SK-N-SH (cell line): ENCODE measurements around the gene IFITM5.

Experiments used
- CHD2 ChIP-seq: fragments of 150-350 bp; IDR thresholded peaks from 2 replicates; pipeline ENCODE4 v1.6.1; 2018; ENCODE audit warnings: low read length; ENCODE audit not compliant: partially characterized antibody
- FOXJ3 ChIP-seq: sonication (generic); formaldehyde crosslinking; IDR thresholded peaks from 2 replicates; pipeline ENCODE4 v1.5.1; 2020; ENCODE audit warnings: mild to moderate bottlenecking, missing genetic modification reagents
- GABPA ChIP-seq: IDR thresholded peaks from 2 replicates; pipeline ENCODE4 v1.4.0; 2012; ENCODE audit warnings: low read depth, mild to moderate bottlenecking
- MXI1 ChIP-seq: IDR thresholded peaks from 2 replicates; pipeline ENCODE4 v1.6.1; 2012; ENCODE audit warnings: mild to moderate bottlenecking, low read depth, low read length, improper control_type of control experiment
- POLR2AphosphoS5 ChIP-seq: IDR thresholded peaks from 2 replicates; pipeline ENCODE4 v1.6.1; 2012; ENCODE audit warnings: low read depth, low read length
- RAD21 ChIP-seq: IDR thresholded peaks from 2 replicates; pipeline ENCODE4 v1.6.1; 2012; ENCODE audit warnings: mild to moderate bottlenecking, low read length
- SIN3A ChIP-seq: IDR thresholded peaks from 2 replicates; pipeline ENCODE4 v1.6.1; 2012; ENCODE audit warnings: low read depth, mild to moderate bottlenecking, low read length, moderate library complexity, borderline replicate concordance
- TEAD4 ChIP-seq: IDR thresholded peaks from 2 replicates; pipeline ENCODE4 v1.4.0; 2012; ENCODE audit warnings: mild to moderate bottlenecking, borderline replicate concordance; ENCODE audit not compliant: insufficient read depth
- YY1 ChIP-seq: IDR thresholded peaks from 2 replicates; pipeline ENCODE4 v1.4.0; 2012; ENCODE audit warnings: low read depth, mild to moderate bottlenecking
- TF ChIP-seq, protein P1 (sequence below): fragments of 200-600 bp; sonication (generic); IDR thresholded peaks from 2 replicates; pipeline ENCODE4 v1.6.1; 2017; ENCODE audit warnings: antibody characterized with exemption, mild to moderate bottlenecking, moderate library complexity
- TF ChIP-seq, protein P2 (sequence below): IDR thresholded peaks from 2 replicates; pipeline ENCODE4 v1.6.1; 2012; ENCODE audit warnings: mild to moderate bottlenecking, low read depth, low read length, moderate library complexity
- TF ChIP-seq, protein P3 (sequence below): fragments of 150-350 bp; IDR thresholded peaks from 2 replicates; pipeline ENCODE4 v1.6.1; 2017; ENCODE audit warnings: antibody characterized with exemption, low read length, low read depth, borderline replicate concordance

DNA sequence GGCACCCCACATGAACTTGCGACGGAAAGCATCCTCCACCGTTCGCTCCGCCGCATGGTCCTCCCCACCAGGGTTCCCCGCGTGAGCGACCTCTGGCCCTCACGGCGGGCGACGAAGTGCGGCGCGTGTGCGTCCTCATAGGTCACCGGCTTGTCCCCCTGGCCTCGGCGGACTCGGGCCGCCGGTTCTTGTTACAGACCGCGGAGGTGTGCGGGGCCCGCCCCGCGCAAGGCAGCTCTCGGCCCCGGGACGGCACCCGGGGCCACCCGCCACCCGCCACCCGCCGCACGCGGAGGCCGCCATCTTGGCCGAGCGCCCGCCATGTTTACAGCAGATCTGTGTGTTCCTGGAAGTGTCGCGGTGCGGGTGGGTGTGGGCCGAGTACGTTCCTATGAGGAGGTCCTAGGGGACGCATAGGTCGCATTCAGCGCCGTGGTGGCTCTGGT, 4.8 kb upstream of the IFITM5 start:
- TF ChIP-seq TEAD4 = no peak
- TF ChIP-seq, protein P1, sequence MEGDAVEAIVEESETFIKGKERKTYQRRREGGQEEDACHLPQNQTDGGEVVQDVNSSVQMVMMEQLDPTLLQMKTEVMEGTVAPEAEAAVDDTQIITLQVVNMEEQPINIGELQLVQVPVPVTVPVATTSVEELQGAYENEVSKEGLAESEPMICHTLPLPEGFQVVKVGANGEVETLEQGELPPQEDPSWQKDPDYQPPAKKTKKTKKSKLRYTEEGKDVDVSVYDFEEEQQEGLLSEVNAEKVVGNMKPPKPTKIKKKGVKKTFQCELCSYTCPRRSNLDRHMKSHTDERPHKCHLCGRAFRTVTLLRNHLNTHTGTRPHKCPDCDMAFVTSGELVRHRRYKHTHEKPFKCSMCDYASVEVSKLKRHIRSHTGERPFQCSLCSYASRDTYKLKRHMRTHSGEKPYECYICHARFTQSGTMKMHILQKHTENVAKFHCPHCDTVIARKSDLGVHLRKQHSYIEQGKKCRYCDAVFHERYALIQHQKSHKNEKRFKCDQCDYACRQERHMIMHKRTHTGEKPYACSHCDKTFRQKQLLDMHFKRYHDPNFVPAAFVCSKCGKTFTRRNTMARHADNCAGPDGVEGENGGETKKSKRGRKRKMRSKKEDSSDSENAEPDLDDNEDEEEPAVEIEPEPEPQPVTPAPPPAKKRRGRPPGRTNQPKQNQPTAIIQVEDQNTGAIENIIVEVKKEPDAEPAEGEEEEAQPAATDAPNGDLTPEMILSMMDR = no peak
- no peak for TF ChIP-seq YY1
- no peak for TF ChIP-seq SIN3A
- TF ChIP-seq, protein P2, sequence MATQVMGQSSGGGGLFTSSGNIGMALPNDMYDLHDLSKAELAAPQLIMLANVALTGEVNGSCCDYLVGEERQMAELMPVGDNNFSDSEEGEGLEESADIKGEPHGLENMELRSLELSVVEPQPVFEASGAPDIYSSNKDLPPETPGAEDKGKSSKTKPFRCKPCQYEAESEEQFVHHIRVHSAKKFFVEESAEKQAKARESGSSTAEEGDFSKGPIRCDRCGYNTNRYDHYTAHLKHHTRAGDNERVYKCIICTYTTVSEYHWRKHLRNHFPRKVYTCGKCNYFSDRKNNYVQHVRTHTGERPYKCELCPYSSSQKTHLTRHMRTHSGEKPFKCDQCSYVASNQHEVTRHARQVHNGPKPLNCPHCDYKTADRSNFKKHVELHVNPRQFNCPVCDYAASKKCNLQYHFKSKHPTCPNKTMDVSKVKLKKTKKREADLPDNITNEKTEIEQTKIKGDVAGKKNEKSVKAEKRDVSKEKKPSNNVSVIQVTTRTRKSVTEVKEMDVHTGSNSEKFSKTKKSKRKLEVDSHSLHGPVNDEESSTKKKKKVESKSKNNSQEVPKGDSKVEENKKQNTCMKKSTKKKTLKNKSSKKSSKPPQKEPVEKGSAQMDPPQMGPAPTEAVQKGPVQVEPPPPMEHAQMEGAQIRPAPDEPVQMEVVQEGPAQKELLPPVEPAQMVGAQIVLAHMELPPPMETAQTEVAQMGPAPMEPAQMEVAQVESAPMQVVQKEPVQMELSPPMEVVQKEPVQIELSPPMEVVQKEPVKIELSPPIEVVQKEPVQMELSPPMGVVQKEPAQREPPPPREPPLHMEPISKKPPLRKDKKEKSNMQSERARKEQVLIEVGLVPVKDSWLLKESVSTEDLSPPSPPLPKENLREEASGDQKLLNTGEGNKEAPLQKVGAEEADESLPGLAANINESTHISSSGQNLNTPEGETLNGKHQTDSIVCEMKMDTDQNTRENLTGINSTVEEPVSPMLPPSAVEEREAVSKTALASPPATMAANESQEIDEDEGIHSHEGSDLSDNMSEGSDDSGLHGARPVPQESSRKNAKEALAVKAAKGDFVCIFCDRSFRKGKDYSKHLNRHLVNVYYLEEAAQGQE = no peak
- TF ChIP-seq MXI1 = no peak
- TF ChIP-seq RAD21 = no peak
- no peak for TF ChIP-seq POLR2AphosphoS5
- TF ChIP-seq, protein P3, sequence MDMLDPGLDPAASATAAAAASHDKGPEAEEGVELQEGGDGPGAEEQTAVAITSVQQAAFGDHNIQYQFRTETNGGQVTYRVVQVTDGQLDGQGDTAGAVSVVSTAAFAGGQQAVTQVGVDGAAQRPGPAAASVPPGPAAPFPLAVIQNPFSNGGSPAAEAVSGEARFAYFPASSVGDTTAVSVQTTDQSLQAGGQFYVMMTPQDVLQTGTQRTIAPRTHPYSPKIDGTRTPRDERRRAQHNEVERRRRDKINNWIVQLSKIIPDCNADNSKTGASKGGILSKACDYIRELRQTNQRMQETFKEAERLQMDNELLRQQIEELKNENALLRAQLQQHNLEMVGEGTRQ = no peak
- no peak for TF ChIP-seq GABPA
- TF ChIP-seq CHD2 = no peak
- no peak for TF ChIP-seq FOXJ3
